HepG2 (cell line): ENCODE results near the gene SYNGAP1. TPM values are rescaled to one million over a fixed set of nuclear protein-coding genes. Genes with fewer than 3 reads are reported as not detected.

Experiments
- ATAC-seq: fragments of 200-7000 bp; cut with Tn5 transposase; 3 replicates; pipeline ENCODE4 v1.9.1; 2020; ENCODE audit warnings: mild to moderate bottlenecking, moderate library complexity
- BruUV-seq: library from RNA; stranded (reverse); fragments of 400-500 nt; replicated peaks from 2 replicates; lab custom pipeline; 2021; lab: Mats Ljungman, UMichigan
- CTCF ChIA-PET: fragments of 300-600 bp; formaldehyde crosslinking; extraction: SDS; loops from one replicate; lab custom pipeline; 2021; ENCODE audit warnings: low total read pairs, inconsistent platforms, low intra/inter-chr PET ratio; lab: Yijun Ruan, JAX
- POLR2A ChIA-PET: fragments of 350-600 bp; sonication (Branson Sonifier 250); formaldehyde crosslinking; loops from one replicate; lab custom pipeline; 2020; ENCODE audit warnings: antibody characterized with exemption, inconsistent platforms; lab: Yijun Ruan, JAX
- DNase-seq: peaks from one replicate; pipeline ENCODE4 v3.0.0-alpha.2; 2015; ENCODE audit warnings: low spot score
- FAIRE-seq: peaks from 3 replicates; lab custom pipeline; 2011; peaks lifted over from hg19 to GRCh38; lab: Jason Lieb, UNC
- H2AFZ ChIP-seq: one replicate; pipeline ENCODE4 v1.6.1; 2011; ENCODE audit warnings: low read length, inconsistent platforms
- H3K27ac ChIP-seq: fragments of 300-600 bp; 3 replicates; pipeline ENCODE4 v1.8.0; 2011; ENCODE audit warnings: mixed run types, mild to moderate bottlenecking, mixed read lengths, low read length, inconsistent platforms; ENCODE audit not compliant: insufficient read depth; ENCODE audit errors: extremely low read length
- H3K27me3 ChIP-seq, 2 experiments: fragments of 200-600 bp in 1 of 2; 2 replicates in 1 of 2; 3 replicates in 1 of 2; pipeline versions ENCODE4 v1.6.0 to v1.8.0; 2011; ENCODE audit warnings: low read length in 2 of 2, mild to moderate bottlenecking in 2 of 2, moderate library complexity in 2 of 2, inconsistent platforms in 1 of 2; ENCODE audit not compliant: insufficient read depth in 2 of 2, control insufficient read depth in 1 of 2
- H3K36me3 ChIP-seq, 2 experiments: fragments of 200-600 bp in 1 of 2; replicated peaks in 1 of 2; 2 replicates in 1 of 2; 3 replicates in 1 of 2; pipeline versions ENCODE4 v1.5.1 to v1.8.0; 2011; ENCODE audit warnings: low read length in 2 of 2, inconsistent platforms in 1 of 2; ENCODE audit not compliant: insufficient read depth in 2 of 2, control insufficient read depth in 1 of 2
- H3K4me1 ChIP-seq: 2 replicates; pipeline ENCODE4 v1.5.1; 2012; ENCODE audit warnings: low read length, inconsistent platforms; ENCODE audit not compliant: insufficient read depth
- H3K4me2 ChIP-seq: 2 replicates; pipeline ENCODE4 v1.6.0; 2011; ENCODE audit warnings: low read depth, low read length, inconsistent platforms
- H3K4me3 ChIP-seq, 3 experiments: fragments of 200-600 bp in 1 of 3; sonication (generic), shearing (Covaris generic) in 1 of 3; replicated peaks in 1 of 3; 2 replicates each; pipeline ENCODE4 v1.5.1; 2011 to 2016; ENCODE audit warnings: low read length in 3 of 3, inconsistent platforms in 2 of 3, low read depth in 2 of 3, mild to moderate bottlenecking in 2 of 3, control low read depth in 1 of 3, mixed read lengths in 1 of 3; ENCODE audit not compliant: insufficient read depth in 1 of 3
- H3K79me2 ChIP-seq: one replicate; pipeline ENCODE4 v1.6.1; 2011; ENCODE audit warnings: low read length, inconsistent platforms; ENCODE audit not compliant: insufficient read depth
- H3K9ac ChIP-seq: 2 replicates; pipeline ENCODE4 v1.6.0; 2011; ENCODE audit warnings: mild to moderate bottlenecking, low read depth, low read length, inconsistent platforms; ENCODE audit not compliant: insufficient read depth
- H3K9me3 ChIP-seq: 2 replicates; pipeline ENCODE4 v1.5.1; 2012; ENCODE audit warnings: mild to moderate bottlenecking, low read length
- H4K20me1 ChIP-seq: 2 replicates; pipeline ENCODE4 v1.6.0; 2011; ENCODE audit warnings: inconsistent platforms, mild to moderate bottlenecking, low read length, moderate library complexity; ENCODE audit not compliant: insufficient read depth
- RBM22 ChIP-seq: fragments of 200-400 bp; formaldehyde crosslinking; optimal IDR thresholded peaks from 2 replicates; pipeline ENCODE3; 2017; ENCODE audit warnings: mild to moderate bottlenecking, low read length, moderate library complexity
- TAF15 ChIP-seq: fragments of 200-400 bp; formaldehyde crosslinking; IDR thresholded peaks from one replicate; pipeline ENCODE4 v1.6.1; 2018; ENCODE audit warnings: mild to moderate bottlenecking, low read depth, low read length; ENCODE audit not compliant: poor library complexity, severe bottlenecking
- TCF12 ChIP-seq, 2 experiments: fragments of 450-650 bp in 1 of 2; sonication (generic) in 1 of 2; formaldehyde crosslinking in 1 of 2; IDR thresholded peaks; 2 replicates each; pipeline versions ENCODE4 v1.6.1 to v1.8.0; 2017 to 2022; ENCODE audit warnings: antibody characterized with exemption in 1 of 2, mild to moderate bottlenecking in 1 of 2, missing genetic modification reagents in 1 of 2, moderate library complexity in 1 of 2
- ZNF253 ChIP-seq: sonication (generic); formaldehyde crosslinking; IDR thresholded peaks from 2 replicates; pipeline ENCODE4 v1.8.0; 2022; ENCODE audit warnings: mild to moderate bottlenecking, missing genetic modification reagents, borderline replicate concordance
- ZNF549 ChIP-seq: sonication (generic); formaldehyde crosslinking; IDR thresholded peaks from 2 replicates; pipeline ENCODE4 v1.5.0; 2020; ENCODE audit warnings: missing genetic modification reagents
- ZNF569 ChIP-seq: sonication (generic); formaldehyde crosslinking; IDR thresholded peaks from 2 replicates; pipeline ENCODE4 v1.5.0; 2020; ENCODE audit warnings: mild to moderate bottlenecking, missing genetic modification reagents, moderate library complexity, borderline replicate concordance
- ZNF775 ChIP-seq: sonication (generic); formaldehyde crosslinking; IDR thresholded peaks from 2 replicates; pipeline ENCODE4 v1.4.0; 2020; ENCODE audit warnings: missing genetic modification reagents, mild to moderate bottlenecking, moderate library complexity, borderline replicate concordance
- WGBS: methylation state at CpG from one replicate; pipeline ENCODE4 v1.1.6; 2017; ENCODE audit warnings: low lambda C conversion rate; 5-methylcytosine and 5-hydroxymethylcytosine counted together
- in situ Hi-C: cut with HindIII; loops from 2 replicates; pipeline ENCODE4 v1.10.0; 2017; ENCODE audit warnings: low pct_unique_long_range_greater_than_20kb; ENCODE audit not compliant: extremely low pct_ligation_motif_present
- intact Hi-C: fragments of 100-400 bp; cut with micrococcal nuclease; formaldehyde crosslinking; loops from one replicate; pipeline ENCODE4 v1.10.0; 2022; ENCODE audit not compliant: unreplicated experiment
- polyA plus RNA-seq, 8 experiments: library from polyadenylated mRNA; depleted of rRNA in 3 of 8; stranded (reverse) in 7 of 8; unstranded in 1 of 8; fragments of >200 nt; fragmentation: Illumina TruSeq in 4 of 8; extraction: Trizol in 4 of 8; gene quantifications; 2 replicates each; pipeline versions ENCODE4 v1.2.1 to v1.2.3, GENCODE V29; 2011 to 2016; ENCODE audit warnings: low read depth in 4 of 8, missing spikeins in 1 of 8, mixed read lengths in 1 of 8; ENCODE audit not compliant: insufficient read depth in 1 of 8
- total RNA-seq, 5 experiments: library from RNA; depleted of rRNA; stranded (reverse); fragments of >200 nt; fragmentation: Illumina TruSeq; extraction: Trizol; gene quantifications; 2 replicates each; pipeline ENCODE4 v1.2.3, GENCODE V29; 2016; ENCODE audit warnings: low read depth in 1 of 5
- TF ChIP-seq, protein P1 (sequence below): sonication (generic); formaldehyde crosslinking; IDR thresholded peaks from 2 replicates; pipeline ENCODE4 v1.4.0; 2020; ENCODE audit warnings: mild to moderate bottlenecking, missing genetic modification reagents
- TF ChIP-seq, protein P2 (sequence below): sonication (generic); formaldehyde crosslinking; conservative IDR thresholded peaks from 2 replicates; pipeline ENCODE4 v1.8.0; 2022; ENCODE audit warnings: low read depth, missing genetic modification reagents
- TF ChIP-seq, protein P3 (sequence below): sonication (generic); formaldehyde crosslinking; IDR thresholded peaks from 2 replicates; pipeline ENCODE4 v1.9.0; 2021; ENCODE audit warnings: missing genetic modification reagents, mild to moderate bottlenecking, borderline replicate concordance
- TF ChIP-seq, protein P4 (sequence below): sonication (generic); formaldehyde crosslinking; conservative IDR thresholded peaks from 2 replicates; pipeline ENCODE4 v1.4.0; 2020; ENCODE audit warnings: missing genetic modification reagents
- TF ChIP-seq, protein P5 (sequence below): sonication (generic); formaldehyde crosslinking; IDR thresholded peaks from 2 replicates; pipeline ENCODE4 v1.8.0; 2022; ENCODE audit warnings: mild to moderate bottlenecking, missing genetic modification reagents, moderate library complexity

SYNGAP1 gene
- total and polyA plus RNA-seq, 2 of the 13 experiments (the other 11 are each of a cell fraction or from before 2014, with no cell fraction given), result 0.75 to 1.1 TPM

DNA sequence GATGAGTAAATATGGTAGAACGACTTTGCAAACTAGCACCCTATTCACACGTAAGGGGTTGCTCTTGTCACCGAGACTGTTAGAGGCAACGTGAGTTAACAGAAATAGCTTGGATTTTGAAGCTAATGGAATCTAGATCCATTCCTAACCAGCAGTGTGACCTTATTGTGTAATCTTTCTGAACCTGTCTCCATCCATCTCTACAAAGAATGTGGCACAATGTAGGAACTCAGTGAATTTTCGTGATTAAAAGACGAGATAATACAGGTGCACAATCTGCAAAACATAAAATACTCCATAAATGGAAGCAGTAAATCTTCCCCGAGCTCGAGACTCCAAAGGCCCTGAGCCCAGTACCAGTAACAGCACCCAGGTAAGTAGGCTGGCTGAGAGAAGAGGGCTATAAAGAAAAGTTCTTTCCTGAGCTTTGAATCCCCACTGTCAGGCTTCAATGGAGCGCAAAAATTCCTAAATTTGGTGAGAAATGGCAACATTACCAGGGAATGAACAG, 29.0 kb upstream of the SYNGAP1 start (continued):
- TF ChIP-seq, protein P1, sequence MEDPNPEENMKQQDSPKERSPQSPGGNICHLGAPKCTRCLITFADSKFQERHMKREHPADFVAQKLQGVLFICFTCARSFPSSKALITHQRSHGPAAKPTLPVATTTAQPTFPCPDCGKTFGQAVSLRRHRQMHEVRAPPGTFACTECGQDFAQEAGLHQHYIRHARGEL (CRISPR knock-in tag), result no peak
- TF ChIP-seq, protein P2, sequence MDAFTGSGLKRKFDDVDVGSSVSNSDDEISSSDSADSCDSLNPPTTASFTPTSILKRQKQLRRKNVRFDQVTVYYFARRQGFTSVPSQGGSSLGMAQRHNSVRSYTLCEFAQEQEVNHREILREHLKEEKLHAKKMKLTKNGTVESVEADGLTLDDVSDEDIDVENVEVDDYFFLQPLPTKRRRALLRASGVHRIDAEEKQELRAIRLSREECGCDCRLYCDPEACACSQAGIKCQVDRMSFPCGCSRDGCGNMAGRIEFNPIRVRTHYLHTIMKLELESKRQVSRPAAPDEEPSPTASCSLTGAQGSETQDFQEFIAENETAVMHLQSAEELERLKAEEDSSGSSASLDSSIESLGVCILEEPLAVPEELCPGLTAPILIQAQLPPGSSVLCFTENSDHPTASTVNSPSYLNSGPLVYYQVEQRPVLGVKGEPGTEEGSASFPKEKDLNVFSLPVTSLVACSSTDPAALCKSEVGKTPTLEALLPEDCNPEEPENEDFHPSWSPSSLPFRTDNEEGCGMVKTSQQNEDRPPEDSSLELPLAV (CRISPR knock-in tag), result no peak

DNA sequence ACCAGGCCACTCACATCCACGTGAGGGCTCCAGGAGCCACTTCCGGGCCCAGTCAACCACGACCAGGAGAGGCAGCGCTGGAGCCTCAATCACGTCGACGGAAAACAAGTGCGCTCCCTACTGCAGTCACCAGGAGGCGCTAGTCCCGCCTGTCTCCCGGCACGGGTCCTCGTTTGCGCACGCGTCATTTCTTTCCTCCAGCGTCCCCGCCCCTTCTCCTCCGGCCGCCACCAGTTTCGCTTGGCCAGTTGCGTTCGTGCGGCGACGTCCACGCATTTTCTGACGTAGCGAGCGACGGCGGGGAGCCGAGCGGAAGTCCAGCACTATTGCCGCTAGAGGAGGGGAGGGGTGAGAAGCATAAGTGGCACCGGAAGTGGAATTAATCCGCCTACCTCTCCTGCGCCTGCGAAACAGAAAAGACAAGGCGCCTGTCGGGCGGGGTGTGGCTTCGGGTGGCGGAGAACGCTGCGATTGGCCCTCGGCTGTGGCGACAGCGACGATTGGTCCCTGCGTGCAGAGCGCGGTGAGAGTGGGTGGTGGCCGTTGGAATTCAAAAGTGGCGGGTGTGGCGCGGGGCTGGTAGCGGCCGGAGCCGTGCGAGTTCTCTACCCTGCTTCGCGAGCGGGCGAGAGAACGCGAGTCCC, 28.5 kb upstream of the SYNGAP1 start, which contains the start of gene KIFC1:
TSS of gene KIFC1 (plus strand) at position 546 of the 644 bp plus-strand sequence. CDS start 163 bp downstream, outside the sequence.
- peak; percentile 93 for FAIRE-seq
- no TSS peak for BruUV-seq
- 2% methylated on average over 52 of the region's 67 CpGs for WGBS
- TF ChIP-seq ZNF569 (CRISPR knock-in tag), result no peak; the same call in 1 of the 2 replicates
- TF ChIP-seq, protein P3, sequence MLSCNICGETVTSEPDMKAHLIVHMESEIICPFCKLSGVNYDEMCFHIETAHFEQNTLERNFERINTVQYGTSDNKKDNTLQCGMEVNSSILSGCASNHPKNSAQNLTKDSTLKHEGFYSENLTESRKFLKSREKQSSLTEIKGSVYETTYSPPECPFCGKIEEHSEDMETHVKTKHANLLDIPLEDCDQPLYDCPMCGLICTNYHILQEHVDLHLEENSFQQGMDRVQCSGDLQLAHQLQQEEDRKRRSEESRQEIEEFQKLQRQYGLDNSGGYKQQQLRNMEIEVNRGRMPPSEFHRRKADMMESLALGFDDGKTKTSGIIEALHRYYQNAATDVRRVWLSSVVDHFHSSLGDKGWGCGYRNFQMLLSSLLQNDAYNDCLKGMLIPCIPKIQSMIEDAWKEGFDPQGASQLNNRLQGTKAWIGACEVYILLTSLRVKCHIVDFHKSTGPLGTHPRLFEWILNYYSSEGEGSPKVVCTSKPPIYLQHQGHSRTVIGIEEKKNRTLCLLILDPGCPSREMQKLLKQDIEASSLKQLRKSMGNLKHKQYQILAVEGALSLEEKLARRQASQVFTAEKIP, result no peak
- no peak for TF ChIP-seq ZNF775
- TF ChIP-seq, protein P4, sequence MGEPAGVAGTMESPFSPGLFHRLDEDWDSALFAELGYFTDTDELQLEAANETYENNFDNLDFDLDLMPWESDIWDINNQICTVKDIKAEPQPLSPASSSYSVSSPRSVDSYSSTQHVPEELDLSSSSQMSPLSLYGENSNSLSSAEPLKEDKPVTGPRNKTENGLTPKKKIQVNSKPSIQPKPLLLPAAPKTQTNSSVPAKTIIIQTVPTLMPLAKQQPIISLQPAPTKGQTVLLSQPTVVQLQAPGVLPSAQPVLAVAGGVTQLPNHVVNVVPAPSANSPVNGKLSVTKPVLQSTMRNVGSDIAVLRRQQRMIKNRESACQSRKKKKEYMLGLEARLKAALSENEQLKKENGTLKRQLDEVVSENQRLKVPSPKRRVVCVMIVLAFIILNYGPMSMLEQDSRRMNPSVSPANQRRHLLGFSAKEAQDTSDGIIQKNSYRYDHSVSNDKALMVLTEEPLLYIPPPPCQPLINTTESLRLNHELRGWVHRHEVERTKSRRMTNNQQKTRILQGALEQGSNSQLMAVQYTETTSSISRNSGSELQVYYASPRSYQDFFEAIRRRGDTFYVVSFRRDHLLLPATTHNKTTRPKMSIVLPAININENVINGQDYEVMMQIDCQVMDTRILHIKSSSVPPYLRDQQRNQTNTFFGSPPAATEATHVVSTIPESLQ (CRISPR knock-in tag), result peak; percentile 49; the same call in 1 of the 2 replicates
- 0 out of 2 replicates have a peak, but pooled peaks have one; percentile 51 for TF ChIP-seq ZNF253 (CRISPR knock-in tag)
- no peak for TF ChIP-seq TCF12 (IDR thresholded peaks at IDR 0.05)
- TF ChIP-seq TCF12 (CRISPR knock-in tag; IDR thresholded peaks at IDR 0.05), result 0 out of 2 replicates have a peak, but pooled peaks have one; percentile 1
- TF ChIP-seq, protein P5, sequence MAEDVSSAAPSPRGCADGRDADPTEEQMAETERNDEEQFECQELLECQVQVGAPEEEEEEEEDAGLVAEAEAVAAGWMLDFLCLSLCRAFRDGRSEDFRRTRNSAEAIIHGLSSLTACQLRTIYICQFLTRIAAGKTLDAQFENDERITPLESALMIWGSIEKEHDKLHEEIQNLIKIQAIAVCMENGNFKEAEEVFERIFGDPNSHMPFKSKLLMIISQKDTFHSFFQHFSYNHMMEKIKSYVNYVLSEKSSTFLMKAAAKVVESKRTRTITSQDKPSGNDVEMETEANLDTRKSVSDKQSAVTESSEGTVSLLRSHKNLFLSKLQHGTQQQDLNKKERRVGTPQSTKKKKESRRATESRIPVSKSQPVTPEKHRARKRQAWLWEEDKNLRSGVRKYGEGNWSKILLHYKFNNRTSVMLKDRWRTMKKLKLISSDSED, result no peak
- TF ChIP-seq RBM22, result no peak
- TF ChIP-seq ZNF549, result no peak
- TF ChIP-seq TAF15, result no peak

More for the DNA sequence above, 28.5 kb upstream of the SYNGAP1 start, which contains the start of gene KIFC1:
- in situ Hi-C loops (no loop called here), intact Hi-C loops (loop anchor here (1.0 to 5.0 kb wide), 5 partner anchors 19 to 194 kb away; partner anchors contain the start of gene CUTA)
- POLR2A ChIA-PET, result interaction anchor here (1.0 to 1.5 kb wide), 5 partner anchors 19 to 119 kb away, joined by 4 to 8 read pairs (median 5); partner anchors contain the start of genes CUTA, PHF1, RPS18 and VPS52
- H3K4me2 ChIP-seq, result peak within 1 kb of the TSS; percentile 80
- H2AFZ ChIP-seq, result peak within 1 kb of the TSS; percentile 97
- peak within 1 kb of the TSS; percentile 82 for H3K27ac ChIP-seq
- CTCF ChIA-PET, result interaction anchor here (1.0 to 1.5 kb wide), 3 partner anchors 35 to 111 kb away, joined by 3 to 19 read pairs (median 5); no protein-coding TSS in a partner anchor
- no peaks in the 10 kb centered on the region for H3K9me3 ChIP-seq
- peak; percentile 100 for DNase-seq
- peak; percentile 97 for ATAC-seq
- peak within 1 kb of the TSS; percentile 83 to 95 (median 90) for H3K4me3 ChIP-seq
- peaks cover 49% of the 10 kb centered on the region for H3K4me1 ChIP-seq
- H3K79me2 ChIP-seq, result peaks cover 47% of the 10 kb centered on the region
- no peaks in the 10 kb centered on the region; a peak in 1 of 5 replicates for H3K27me3 ChIP-seq
- peak within 1 kb of the TSS; percentile 90 for H3K9ac ChIP-seq
- H3K36me3 ChIP-seq, result no peaks in the 10 kb centered on the region; a peak in 1 of 5 replicates
- no peaks in the 10 kb centered on the region for H4K20me1 ChIP-seq
